GM12801 (cell line): ENCODE measurements around the gene GPRIN3.

Source experiments
- TF ChIP-seq, protein P1 (sequence below): IDR thresholded peaks from one replicate; pipeline ENCODE4 v1.5.1; 2011; ENCODE audit warnings: control low read depth; ENCODE audit not compliant: insufficient read length; ENCODE audit errors: extremely low read depth

Gene GPRIN3

DNA sequence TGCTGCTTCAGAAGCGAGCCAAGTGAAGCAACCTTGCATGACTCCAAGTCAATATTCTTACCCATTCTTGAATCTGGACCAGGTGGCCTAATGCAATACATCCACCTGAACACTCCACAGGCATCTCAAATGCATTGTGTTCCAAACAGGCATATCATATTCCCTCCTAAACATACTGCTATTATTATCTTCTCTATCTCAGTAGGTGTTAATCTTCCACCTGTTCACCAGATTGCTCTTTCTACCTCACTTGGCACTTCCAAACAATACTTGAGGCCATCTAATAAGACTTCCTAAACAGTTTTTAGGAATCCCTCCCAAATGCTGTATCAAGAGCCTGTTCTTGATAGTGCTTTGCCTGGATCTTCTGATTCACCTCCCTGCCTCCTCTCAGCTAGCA lies 90.7 kb downstream of the GPRIN3 start:
- TF ChIP-seq, protein P1, sequence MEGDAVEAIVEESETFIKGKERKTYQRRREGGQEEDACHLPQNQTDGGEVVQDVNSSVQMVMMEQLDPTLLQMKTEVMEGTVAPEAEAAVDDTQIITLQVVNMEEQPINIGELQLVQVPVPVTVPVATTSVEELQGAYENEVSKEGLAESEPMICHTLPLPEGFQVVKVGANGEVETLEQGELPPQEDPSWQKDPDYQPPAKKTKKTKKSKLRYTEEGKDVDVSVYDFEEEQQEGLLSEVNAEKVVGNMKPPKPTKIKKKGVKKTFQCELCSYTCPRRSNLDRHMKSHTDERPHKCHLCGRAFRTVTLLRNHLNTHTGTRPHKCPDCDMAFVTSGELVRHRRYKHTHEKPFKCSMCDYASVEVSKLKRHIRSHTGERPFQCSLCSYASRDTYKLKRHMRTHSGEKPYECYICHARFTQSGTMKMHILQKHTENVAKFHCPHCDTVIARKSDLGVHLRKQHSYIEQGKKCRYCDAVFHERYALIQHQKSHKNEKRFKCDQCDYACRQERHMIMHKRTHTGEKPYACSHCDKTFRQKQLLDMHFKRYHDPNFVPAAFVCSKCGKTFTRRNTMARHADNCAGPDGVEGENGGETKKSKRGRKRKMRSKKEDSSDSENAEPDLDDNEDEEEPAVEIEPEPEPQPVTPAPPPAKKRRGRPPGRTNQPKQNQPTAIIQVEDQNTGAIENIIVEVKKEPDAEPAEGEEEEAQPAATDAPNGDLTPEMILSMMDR, result no peak

DNA sequence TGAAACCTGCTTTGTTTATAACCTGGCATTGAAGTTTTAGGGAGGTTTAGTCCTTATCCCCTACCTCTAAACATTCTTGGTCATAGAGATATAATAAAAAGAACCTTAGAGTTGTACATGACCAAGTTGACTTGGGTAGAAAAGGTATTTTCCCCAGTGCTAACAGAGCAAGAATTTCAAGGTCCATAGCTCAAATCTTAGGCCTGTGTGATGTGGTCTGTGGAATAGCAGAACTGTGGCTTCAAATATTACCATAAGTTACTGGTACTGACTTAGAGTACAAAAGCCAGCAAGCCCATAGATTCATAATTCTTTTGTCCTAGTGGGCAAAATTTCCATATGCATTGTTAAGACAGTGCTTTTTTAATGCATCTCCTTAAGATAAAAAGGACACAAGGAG lies 91.2 kb downstream of the GPRIN3 start:
- TF ChIP-seq, protein P1, result no peak

DNA sequence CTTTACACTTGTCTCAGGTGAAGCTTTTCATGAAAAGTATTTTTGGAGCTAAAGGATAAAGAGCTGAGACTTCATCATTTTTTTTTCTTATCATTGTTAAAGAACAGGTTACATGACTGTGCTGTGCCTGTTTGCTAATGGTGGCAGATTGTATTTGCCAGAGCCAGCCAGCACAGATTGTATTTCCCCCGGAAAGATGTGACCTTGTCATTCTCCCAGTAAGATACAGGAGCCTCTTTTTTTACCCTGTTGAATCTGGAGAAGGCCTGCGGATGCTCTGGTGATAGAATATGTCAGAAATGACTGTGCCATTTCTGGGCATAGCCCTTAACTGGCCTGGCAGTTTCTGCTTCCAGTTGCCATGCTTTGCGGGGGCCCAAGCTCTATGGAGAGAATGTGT lies 91.9 kb downstream of the GPRIN3 start:
- TF ChIP-seq, protein P1, result no peak

DNA sequence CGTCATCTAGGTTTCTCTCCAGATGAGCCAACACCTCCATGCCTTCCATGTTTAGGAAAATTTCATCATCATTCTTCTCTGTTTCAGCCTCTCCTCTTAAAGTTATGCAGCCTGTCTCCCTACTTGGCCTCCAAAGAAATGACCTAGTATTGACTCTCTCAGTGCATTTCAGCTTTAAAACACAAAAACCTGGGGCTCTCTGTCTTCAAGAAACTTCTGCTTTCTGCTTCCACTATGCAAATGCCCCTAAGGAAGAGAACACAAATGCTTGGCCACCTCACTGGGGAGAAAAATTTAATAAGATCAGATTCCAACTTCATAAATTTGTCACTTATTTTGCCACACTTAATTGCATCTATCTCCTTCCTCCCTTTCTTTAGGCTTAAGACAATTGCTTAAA lies 93.3 kb downstream of the GPRIN3 start:
- TF ChIP-seq, protein P1, result no peak

DNA sequence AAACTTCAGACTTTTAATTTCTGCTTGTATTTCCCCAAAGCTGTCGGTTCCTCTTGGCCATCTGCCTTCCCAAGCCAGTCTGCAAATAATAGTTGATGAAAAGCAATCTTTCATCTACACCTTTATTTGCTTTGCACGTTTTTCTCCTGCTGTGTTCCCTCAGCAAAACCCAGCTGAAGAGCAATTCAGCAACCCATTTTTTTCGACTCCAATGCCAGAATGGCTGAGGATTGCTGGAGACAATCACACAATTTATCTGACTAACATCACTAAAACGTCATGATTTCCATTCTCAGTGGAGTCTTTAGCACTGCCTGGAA lies 94.3 kb downstream of the GPRIN3 start:
- TF ChIP-seq, protein P1, result no peak

DNA sequence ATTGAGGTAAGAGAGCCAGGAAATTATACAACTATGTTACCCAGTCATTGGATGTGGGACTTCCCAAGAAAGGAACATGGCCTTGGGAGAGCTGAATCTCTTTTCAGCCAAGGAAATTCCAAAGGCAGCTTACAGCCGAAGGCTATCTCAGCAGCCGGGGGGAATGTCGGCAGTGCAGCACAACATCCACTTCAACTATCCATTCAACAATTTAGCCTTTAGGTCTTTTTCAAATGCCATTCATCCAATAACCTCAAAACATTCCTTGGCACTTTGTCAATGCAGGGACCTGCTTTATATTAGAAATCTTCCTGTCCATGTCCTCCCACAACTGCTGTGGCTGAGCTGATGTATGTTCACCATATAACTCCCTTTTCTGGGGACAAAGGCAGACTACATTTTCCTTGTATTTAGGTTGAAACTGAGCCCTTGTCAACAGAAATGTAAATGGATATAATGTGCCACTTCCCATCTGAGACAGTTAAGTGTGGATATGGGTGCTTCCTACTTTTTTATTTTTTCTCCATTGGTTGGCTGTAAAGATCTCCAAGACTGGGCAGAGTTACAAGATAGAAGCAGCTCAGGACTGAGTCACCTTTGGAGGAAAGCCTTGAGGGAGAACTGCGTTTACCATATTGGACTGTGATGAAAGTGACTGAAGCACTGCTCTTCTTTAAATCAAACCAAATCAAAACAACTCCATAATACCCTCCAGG lies 94.8 kb downstream of the GPRIN3 start:
- TF ChIP-seq, protein P1, result no peak

DNA sequence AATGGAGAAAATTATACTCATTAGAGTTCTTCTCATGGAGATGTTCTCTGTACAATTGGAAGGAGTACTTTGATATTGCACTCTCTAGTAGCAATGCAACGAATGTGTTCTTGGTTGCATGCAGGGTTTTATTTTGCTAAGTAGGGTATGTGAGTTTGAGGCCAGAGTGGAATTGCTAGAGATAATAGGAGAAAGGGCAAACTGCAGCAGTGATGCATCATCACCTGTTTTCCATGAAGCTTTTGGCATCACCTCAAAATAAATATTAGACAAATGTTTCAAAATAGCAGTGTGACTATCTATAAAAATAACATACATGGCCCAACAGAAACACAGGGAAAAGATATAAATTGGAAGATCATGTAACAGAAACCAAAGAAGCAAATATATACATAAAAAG lies 103.0 kb downstream of the GPRIN3 start:
- TF ChIP-seq, protein P1, result no peak
